AG09319 (cell line): ENCODE data around the gene PRR23E.

ENCODE experiments used
- DNase-seq: peaks from one replicate; pipeline ENCODE4 v3.0.0-alpha.2; 2010; ENCODE audit warnings: low read depth; ENCODE audit errors: extremely low read depth
- CTCF ChIP-seq: IDR thresholded peaks from 2 replicates; pipeline ENCODE4 v1.5.1; 2011; ENCODE audit warnings: low read depth, mild to moderate bottlenecking, inconsistent platforms, low read length, moderate library complexity

Gene PRR23E

GRCh38 chr3:127171320-127171719, 21.6 kb upstream of the PRR23E start:
- DNase-seq = no peak
- TF ChIP-seq CTCF = no peak

GRCh38 chr3:127171721-127172120, 21.2 kb upstream of the PRR23E start:
- TF ChIP-seq CTCF = no peak
- DNase-seq = no peak

DNA sequence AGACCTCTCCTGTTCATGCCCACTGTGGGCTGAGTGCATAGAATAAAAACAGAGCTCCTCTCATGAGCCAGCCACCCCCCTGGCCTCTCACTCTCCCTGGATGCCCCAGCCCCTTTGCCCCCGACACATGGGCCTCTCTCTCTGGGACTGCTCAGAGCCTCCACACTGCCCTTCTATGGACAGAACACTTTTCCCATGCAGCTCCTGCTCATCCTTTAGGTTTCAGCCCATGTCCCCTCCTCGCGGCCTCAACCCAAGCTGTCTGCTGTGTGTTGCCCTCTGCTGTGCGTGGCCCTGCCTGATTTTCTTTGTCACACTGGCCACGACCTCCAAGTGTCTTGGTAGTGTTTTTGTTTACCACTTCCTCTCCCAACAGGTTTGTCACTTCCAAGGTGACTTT, 20.7 kb upstream of the PRR23E start:
- TF ChIP-seq CTCF = no peak
- DNase-seq = no peak

DNA sequence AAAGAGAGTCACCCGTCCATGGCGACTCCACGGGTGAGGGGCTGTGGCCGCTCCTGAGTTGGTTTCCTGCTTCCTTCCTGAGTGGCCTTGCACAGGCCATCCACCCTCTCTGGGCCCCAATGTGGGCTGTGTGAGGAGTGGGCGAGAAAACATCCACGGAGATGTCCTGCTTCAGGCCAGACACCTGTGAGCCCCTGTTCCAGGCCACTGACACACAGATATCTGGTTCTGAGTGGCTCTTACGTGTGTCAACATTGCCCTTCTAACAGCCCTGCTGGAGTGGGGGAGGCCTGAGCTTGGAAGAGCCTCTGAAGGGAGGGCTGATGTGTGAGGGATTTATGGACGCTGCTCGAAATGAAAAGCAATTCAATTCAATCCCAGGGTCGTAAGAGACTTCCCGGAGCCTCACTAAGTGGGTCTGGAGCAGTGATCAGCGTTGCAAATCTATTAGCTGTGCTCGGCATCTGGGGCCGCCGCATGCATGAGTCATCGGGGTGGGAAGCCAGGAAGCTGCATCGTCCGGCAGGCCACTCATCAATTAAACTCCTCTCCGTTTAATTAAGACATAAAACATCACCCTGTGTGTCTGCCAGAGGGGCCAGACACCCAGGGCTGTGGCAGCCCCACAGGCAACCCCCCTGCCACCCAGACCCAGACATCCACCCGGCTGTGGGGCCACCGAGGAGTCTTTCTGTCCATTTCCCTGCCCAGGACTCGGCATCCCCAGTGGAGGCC, 20.0 kb upstream of the PRR23E start:
- TF ChIP-seq CTCF = no peak
- DNase-seq = peak; percentile 20

DNA sequence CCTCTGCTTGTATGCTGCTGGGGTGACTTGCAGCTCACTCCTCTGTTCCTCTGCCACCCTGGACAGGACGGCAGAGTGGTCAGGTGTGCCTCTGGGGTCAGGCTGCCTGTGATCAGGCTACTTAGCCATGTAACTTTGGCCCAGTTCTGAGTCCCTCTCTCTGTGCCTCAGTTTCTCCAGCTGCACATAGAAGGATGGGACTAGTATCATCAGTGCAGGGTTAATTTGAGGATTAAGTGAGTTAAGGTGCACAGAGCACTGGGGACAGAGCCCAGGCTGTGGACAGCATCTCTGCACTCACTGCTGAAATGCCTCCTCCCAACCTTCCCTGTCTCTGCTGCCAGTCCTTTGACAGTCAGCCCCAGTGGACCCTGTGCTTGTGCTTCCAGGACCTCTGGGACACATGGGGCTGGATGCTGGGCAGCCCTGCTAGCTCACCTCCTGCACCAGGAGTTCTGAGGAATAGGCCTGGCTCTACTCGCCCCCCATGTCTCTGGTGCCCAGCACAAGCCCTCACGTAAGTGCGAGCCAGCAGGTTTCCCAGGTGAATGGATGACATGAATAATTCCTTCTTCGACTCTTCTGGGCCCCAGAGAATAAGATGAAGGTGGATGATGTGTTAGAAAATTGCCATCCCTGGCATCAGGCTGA, 19.3 kb upstream of the PRR23E start:
- TF ChIP-seq CTCF = no peak
- no peak for DNase-seq

GRCh38 chr3:127174284-127174683, 18.6 kb upstream of the PRR23E start:
- no peak for DNase-seq
- TF ChIP-seq CTCF = no peak

DNA sequence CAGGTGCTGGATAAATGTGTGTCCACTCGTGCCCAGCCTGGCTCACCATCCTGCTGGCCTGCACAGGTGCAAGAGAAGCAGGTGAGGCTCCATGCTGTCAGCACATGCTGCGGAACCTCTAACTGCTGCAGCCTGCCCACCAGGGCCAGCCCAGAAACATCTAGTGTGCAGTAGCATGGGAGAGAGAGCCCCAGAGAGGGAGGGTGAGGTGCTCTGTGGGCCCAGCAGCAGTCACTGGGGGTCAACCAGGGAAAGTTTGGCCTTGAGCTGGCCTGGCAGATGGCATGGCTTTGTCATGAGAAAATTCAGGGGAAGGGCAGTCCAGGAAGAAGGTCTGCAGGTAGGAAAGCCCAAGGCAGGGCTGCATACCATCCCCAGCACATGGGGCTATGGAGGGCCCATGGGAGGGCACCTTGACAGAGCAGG, 18.2 kb upstream of the PRR23E start:
- no peak for TF ChIP-seq CTCF
- no peak for DNase-seq
